Type B pancreatic cell (in vitro differentiated cells): Measurements from ENCODE around the gene C1orf116. TPM values are rescaled to one million over a fixed set of nuclear protein-coding genes. Genes with fewer than 3 reads are reported as not detected.

ENCODE experiments used
- DNase-seq: peaks from one replicate; pipeline ENCODE4 v3.0.0; 2021; ENCODE audit warnings: mixed read lengths; ENCODE audit not compliant: unreplicated experiment; ENCODE audit errors: extremely low spot score
- H3K27ac Mint-ChIP-seq: 2 replicates; pipeline ENCODE4 v1.8.0; 2021; ENCODE audit warnings: mild to moderate bottlenecking, mixed read lengths
- H3K27me3 Mint-ChIP-seq: 2 replicates; pipeline ENCODE4 v1.8.0; 2021; ENCODE audit warnings: mixed read lengths
- H3K36me3 Mint-ChIP-seq: 2 replicates; pipeline ENCODE4 v1.8.0; 2021; ENCODE audit warnings: mixed read lengths
- H3K4me1 Mint-ChIP-seq: one replicate; pipeline ENCODE4 v1.8.0; 2021; ENCODE audit warnings: mixed read lengths; ENCODE audit not compliant: unreplicated experiment
- H3K4me3 Mint-ChIP-seq: 2 replicates; pipeline ENCODE4 v1.8.0; 2021; ENCODE audit warnings: mild to moderate bottlenecking, mixed read lengths
- H3K9me3 Mint-ChIP-seq: 2 replicates; pipeline ENCODE4 v1.8.0; 2021; ENCODE audit warnings: mixed read lengths
- total RNA-seq: library from RNA; stranded (reverse); gene quantifications from 2 replicates; pipeline ENCODE4 v1.2.1, GENCODE V29; 2021; ENCODE audit warnings: low replicate concordance
- TF ChIP-seq, protein P1 (sequence below): fragments of 200-600 bp; sonication (generic); conservative IDR thresholded peaks from 2 replicates; pipeline ENCODE4 v1.5.0; 2021; ENCODE audit warnings: antibody characterized with exemption, mild to moderate bottlenecking

The C1orf116 gene
- total RNA-seq, 1 donor from 2014 or later = 50.4 TPM

DNA sequence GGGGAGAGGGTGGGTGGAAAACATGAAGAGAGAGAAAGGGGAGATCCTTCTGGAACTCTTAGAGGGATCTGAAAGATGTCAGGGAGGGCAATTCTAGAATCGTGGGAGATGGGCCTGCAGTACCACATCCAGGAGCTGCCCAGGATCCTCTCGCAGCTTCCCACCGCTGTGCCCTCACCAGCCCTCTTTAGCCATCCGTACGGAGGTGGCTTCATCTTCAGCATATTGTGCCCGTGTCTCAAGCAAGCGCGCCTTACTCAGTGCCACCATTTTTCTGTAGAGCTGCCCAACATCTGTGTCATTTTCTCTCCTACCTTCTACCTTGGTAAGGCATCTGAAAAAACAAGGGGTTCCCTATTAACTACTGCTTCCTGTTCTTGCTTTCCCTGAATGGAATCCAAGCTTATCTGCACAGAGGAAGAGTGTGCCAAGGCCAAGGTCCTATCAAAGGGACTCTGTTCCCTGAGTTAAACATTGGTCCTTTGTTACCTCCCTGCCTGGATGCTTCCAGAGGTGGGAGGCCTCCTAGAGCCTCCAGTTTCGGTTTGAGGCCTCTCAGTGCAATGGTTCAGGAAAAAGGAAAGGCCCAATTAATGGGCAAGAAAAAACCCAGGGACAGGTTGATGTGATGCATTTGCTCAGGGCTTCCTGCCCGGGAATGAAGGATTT, 23.2 kb downstream of the C1orf116 start:
- Mint-ChIP-seq H3K36me3 (peaks cover 3% of the 10 kb centered on the region), H3K9me3 (peaks cover 9% of the 10 kb centered on the region), H3K27ac (peak overlapping the region; percentile 41), H3K4me1 (peaks cover 19% of the 10 kb centered on the region), H3K4me3 (no peak overlapping the region), H3K27me3 (peaks cover 13% of the 10 kb centered on the region)
- no peak for DNase-seq
- TF ChIP-seq, protein P1, sequence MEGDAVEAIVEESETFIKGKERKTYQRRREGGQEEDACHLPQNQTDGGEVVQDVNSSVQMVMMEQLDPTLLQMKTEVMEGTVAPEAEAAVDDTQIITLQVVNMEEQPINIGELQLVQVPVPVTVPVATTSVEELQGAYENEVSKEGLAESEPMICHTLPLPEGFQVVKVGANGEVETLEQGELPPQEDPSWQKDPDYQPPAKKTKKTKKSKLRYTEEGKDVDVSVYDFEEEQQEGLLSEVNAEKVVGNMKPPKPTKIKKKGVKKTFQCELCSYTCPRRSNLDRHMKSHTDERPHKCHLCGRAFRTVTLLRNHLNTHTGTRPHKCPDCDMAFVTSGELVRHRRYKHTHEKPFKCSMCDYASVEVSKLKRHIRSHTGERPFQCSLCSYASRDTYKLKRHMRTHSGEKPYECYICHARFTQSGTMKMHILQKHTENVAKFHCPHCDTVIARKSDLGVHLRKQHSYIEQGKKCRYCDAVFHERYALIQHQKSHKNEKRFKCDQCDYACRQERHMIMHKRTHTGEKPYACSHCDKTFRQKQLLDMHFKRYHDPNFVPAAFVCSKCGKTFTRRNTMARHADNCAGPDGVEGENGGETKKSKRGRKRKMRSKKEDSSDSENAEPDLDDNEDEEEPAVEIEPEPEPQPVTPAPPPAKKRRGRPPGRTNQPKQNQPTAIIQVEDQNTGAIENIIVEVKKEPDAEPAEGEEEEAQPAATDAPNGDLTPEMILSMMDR = no peak

DNA sequence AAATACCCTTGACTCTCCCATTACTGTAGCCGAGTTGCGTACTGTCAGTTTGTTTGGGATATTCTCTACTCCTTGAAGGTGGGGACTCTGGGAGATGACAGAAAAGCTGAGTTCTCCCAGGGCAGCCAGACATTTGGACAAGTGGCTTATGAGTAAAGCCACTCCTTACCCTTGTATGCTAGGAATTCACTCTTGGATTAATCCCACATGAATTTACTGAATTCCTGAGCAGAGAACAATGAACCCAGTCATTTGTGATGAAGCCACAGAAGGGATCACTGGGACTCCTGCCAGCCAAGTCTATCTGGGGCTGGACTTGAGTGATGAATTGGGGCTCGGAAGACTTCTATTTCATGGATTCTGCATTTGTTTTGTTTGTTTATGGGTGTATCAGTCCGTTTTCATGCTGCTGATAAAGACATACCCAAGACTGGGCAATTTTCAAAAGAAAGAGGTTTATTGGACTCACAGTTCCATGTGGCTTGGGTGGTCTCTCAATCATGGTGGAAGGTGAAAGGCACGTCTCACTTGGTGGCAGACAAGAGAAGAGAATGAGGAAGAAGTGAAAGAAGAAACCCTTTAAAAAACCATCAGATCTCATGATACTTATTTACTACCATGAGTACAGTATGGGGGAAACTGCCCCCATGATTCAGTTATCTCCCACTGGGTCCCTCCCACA, 25.1 kb downstream of the C1orf116 start:
- TF ChIP-seq, protein P1 = no peak
- H3K4me1 Mint-ChIP-seq = peaks cover 29% of the 10 kb centered on the region
- DNase-seq = no peak
- peak overlapping the region; percentile 29 for H3K4me3 Mint-ChIP-seq
- H3K9me3 Mint-ChIP-seq = peaks cover 9% of the 10 kb centered on the region
- peaks cover 8% of the 10 kb centered on the region for H3K27me3 Mint-ChIP-seq
- H3K27ac Mint-ChIP-seq = peak overlapping the region; percentile 91
- peaks cover 3% of the 10 kb centered on the region for H3K36me3 Mint-ChIP-seq

DNA sequence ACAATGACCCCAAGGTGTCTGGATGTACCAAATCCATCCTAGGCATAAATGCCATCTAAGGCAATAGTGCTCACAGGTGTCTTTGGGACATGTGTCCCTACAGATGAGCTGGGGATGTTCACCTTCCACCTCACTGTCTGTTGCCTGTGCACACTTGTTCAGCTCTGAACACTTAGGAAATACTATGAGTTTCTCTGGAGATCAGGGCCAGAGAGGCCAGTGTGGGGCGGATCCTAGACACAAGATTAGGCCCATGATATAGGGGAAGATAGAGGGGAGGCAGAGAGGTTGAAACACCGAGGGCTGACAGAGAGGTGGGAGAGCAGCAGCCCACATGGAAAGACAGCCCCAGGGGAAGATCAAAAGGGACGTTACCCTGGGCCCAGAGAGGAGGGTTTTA, 25.6 kb downstream of the C1orf116 start:
- Mint-ChIP-seq H3K36me3 (peaks cover 3% of the 10 kb centered on the region), H3K4me1 (peaks cover 29% of the 10 kb centered on the region), H3K9me3 (peaks cover 9% of the 10 kb centered on the region), H3K27me3 (peaks cover 4% of the 10 kb centered on the region), H3K27ac (peak overlapping the region; percentile 91), H3K4me3 (peak overlapping the region; percentile 23)
- TF ChIP-seq, protein P1 = no peak
- no peak for DNase-seq

DNA sequence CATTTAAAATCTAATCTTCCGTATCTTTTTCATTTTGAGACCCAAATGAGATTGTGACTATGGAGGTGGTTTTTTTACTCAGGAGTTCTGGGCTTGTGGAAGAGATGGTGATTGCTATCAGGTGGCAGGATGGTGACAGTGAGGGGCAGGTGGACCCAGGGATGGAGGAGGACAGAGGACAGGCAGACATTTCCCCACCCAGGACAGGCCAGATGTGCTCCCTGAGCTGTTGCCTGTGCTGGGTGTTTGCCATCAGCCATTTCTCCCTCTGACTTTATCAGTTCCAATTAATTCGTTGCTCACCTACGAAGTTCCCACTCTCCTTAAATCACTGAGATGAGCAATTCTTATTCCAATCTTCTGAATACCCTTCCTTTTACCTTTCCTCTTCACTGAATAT, 26.5 kb downstream of the C1orf116 start:
- TF ChIP-seq, protein P1 = no peak
- DNase-seq = no peak
- H3K9me3 Mint-ChIP-seq = peaks cover 9% of the 10 kb centered on the region
- peak overlapping the region; percentile 91 for H3K27ac Mint-ChIP-seq
- no peak overlapping the region for H3K4me3 Mint-ChIP-seq
- H3K4me1 Mint-ChIP-seq = peaks cover 33% of the 10 kb centered on the region
- H3K27me3 Mint-ChIP-seq = peaks cover 3% of the 10 kb centered on the region
- peaks cover 3% of the 10 kb centered on the region for H3K36me3 Mint-ChIP-seq

DNA sequence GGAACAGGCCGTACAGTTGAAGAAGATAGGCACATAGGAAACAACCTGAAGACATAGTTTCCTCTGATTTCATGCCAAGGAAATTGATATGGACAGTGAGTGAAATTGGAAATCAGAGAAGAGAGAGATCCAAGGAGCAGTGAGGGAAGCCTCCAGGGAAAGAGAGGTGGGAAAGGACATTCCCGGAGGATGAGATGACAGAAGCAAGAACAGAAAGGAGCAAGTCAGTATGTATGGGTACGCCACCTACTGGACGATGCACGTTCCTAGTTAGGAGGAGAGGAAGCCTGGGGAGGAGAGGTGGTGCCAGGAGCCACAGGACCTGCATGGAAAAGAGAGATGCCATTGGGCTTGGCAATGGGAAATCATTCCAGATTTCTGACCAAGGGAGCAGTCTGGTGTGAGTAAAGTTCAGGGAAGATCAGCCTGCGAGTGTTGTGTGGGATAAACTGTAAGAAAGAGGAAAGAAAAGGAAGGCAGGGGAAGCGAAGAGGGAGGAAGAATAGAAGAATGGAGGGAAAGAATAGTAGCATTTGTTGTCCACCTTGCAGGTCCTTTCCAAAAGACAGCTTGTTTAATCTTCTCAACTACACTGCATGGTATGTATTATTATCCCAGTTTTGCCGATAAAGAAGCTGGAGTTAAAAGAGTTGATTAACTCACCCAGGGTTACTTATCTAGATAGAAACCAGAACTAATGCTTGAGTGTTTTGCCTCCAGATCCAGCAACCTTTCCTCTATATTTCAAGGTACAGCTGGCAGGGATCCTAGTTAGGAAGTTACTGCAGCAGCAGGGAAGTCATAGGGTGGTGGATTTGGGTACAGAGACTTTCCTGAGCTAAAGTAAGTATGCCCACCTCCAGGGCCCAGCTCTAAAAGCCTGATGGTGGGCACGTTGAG, 27.4 kb downstream of the C1orf116 start:
- H3K4me3 Mint-ChIP-seq = no peak overlapping the region
- H3K36me3 Mint-ChIP-seq = peaks cover 3% of the 10 kb centered on the region
- H3K9me3 Mint-ChIP-seq = peaks cover 9% of the 10 kb centered on the region
- H3K27ac Mint-ChIP-seq = peak overlapping the region; percentile 91
- DNase-seq = no peak
- TF ChIP-seq, protein P1 = peak; percentile 79
- H3K27me3 Mint-ChIP-seq = no peaks in the 10 kb centered on the region
- H3K4me1 Mint-ChIP-seq = peaks cover 34% of the 10 kb centered on the region
